ENCODE data around the gene MAN2B2.

- TF ChIP-seq CTCF (IDR thresholded peaks at IDR 0.05) (no peak), POLR2A (IDR thresholded peaks at IDR 0.05) (no peak)
Observed at GRCh38 chr4:6603128-6603527, 28.1 kb downstream of the MAN2B2 start.
